NCI-H2081 (cell line): ENCODE data around the gene PRELID3B.

Experiments
- DNase-seq, 2 experiments: peaks; one replicate each; lab custom pipeline; 2025; lab: John Stamatoyannopoulos, UW

The PRELID3B gene

DNA sequence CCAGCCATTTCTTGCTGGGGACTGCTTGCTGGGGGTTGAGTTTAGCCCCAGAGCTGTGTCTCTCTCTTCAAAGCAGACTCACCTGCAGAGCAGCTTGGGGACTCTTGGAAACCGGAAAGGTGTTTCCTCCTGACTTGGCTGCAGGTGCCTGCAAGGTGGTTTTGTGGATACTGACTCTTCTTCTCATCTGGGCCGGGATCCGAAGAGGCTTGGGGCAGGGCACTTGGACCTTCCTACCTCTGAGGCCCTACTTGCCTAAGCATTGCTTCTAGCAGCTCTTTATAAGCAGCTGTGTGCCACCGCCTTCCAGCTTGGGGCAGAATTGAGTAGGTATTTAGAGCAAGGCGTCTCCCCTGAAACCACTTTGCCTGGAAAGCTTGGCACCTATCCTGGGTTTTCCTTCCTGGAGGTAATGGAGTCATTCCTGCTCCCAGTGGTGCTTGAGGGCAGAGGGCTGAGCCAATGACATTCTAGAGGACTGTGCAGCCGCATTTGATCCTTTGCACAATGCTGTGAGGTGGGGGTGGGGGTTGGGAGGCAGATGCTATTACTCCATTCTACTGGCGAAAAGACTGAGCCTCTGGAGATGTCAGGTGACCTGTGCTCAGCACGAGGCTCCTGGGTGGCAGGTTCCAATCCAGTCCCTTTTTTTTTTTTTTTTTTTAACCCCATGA lies 32.1 kb downstream of the PRELID3B start:
- no peak for DNase-seq

DNA sequence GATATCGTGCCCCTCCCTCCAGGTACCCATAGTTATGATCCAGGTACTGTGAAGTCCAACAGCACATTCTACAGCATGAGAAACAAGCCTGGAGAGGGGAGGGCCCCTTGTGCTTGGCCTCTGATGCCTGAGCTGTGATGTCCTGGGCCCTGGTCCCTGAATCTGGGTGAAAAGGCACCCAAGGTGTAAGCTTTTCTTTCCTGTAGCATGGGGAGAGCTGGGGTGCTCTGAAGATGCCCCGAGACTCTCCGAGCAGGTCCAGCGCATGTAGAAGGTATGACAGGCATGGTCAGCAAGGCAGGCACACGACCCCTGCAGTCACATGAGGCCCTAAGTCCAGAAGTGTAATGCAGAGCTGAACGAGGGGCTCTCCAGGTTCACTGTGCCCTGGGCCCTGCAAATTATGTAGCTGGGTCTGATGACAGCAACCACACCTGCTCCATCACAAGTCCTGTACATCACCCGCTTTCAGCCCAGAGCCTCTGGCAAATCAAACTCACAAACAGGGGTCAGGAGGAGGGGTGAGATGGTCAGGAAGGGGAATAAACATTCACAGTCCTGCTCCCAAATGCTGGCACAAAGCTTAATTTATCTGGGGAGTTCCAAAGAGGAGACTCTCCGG lies 33.8 kb downstream of the PRELID3B start:
- no peak for DNase-seq

DNA sequence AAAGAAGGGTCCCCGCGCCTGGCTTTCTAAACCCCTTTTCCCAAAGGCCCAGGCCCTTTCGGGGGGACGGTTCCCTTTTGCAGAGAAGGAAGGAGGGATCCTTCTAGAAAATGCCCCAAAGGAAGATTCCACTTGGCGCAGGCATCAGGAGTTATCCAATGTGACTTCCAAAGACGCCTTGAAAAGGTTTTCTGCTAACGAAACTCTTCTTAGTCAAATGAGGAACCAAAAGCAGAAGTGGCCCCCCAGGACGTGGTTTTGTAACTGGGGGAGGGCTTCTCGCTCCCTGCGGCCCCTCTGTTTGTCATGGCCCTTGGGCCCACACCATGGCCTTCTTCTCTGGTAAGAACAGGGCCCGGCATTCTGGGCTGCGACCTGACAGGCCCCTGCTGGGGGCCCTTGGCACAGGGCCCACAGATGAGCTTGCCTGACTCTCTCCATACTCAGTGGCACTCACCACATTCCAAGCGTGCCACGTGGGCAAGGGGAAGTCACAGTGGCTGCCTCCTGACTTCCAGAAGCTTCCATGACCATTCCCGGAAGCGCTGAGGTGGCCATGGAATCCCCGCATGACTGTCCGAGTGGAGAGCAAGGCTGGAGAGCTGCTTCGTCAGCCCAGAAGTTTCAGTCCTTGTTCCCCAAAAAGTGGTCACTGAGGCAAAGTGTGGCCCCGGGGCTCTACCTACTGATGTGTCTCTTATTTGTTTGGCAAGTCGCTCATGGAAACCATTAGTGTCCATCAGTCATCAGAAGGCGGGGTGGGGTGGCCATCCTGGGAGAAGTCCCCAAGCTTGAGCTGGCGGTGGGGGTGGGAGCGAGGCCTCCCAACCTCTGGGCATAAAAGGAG lies 34.7 kb downstream of the PRELID3B start:
- no peak for DNase-seq

DNA sequence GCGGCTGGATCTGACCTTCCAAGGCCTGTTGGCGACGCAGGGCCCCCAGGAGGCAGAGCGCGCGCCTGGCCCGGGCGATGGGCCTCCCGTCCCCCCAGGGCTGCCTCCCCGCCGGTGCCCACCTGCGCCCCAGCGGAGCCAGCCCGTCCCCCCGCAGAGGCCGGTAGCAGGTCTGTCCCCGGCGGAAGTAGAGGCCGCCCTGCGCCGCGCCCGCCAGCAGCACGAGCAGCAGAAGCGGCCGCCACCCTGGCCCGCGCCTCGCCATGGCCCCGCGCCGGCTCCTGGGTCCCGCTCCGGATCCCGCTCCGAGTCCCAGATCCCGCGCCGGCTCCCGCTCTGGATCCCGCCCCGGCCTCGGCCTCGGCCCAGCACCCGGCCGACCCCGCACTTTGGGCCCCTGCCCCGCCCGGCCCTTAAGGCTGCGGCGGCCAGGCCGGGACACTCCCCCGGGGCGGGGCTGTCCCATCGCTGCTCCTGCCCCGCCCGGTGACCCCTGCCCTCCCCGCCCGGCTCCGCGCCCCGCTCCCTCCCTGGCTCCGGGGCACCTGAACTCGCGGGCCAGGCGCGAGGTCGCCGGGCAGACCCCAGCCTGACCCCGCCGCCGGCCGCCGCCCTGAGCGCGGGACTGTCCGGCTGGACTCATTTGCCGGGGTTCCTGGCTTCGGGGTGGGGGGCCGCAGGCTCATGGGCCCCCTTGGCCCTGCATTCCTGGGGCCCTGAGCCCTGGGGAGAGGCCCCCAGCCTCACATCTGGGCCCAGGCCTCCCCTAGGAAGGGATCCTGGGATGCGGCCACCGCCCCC lies 35.5 kb downstream of the PRELID3B start, which contains the start of gene CTSZ:
TSS of gene CTSZ (minus strand) at position 391 of the 801 bp plus-strand sequence. CDS start at position 265, 126 bp downstream.
- DNase-seq = no peak

DNA sequence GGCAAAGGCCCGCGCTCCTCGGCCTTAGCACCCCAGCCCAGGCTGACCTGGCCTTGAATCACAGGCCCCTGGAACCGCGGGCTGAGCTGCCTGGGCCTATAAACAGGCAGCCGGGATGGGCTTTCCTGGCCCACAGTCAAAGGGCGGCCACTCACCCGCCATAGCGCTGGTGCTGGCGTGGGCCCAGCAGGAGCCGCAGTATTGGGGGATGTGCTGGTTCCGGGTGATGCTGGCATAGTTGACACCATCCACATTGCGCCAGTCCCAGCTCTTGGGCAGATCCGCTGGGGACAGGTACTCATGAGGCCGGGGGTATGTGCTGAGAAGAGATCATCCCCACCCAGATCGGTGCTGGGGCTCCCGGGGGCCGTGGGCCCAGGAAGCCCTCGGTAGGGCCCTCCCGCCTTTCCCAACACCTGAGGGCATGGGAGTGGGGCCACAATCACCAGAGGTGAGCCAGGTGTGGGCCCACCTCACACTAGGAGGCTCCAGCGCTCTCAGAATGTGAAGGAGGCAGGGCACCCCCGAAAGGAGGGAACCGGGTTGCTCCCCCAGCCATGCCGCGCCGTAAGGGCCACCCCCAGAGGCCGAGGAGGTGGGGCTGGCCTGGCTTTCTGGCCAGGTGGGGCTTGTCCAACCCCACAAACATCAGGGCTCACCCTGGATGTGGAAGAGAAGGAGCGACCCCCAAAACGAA lies 36.3 kb downstream of the PRELID3B start:
- no peak for DNase-seq

DNA sequence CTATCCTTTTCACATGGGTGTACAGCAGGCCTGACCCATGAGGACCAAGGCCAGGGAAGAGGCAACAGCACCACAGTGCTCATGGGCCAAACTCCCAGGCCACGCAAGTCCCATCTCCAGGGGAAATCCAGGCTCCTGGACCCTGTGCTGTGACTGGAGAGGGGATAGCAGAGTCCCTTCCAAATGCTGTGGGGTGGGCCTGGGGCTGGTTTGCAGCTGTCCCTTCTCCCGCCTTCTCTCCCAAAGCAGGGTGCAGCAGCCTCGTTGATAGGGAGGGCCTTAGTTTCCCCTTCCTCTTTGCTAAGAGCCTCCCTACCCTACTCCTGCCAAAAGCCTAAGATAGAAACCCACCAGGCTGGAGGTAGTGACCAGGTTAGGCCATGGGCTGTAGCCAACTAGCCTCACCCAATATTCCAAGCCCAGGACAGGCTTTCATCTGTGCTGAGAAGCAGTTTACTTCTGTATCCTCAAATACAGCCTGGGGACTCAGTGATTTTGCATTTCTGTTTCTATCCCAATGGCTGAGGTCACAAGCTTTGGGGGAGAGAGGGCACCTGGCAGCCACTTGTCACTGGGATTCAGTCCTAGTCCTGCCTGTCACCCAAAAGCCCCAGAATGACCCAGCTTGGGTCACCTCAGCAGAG lies 36.9 kb downstream of the PRELID3B start:
- no peak for DNase-seq

DNA sequence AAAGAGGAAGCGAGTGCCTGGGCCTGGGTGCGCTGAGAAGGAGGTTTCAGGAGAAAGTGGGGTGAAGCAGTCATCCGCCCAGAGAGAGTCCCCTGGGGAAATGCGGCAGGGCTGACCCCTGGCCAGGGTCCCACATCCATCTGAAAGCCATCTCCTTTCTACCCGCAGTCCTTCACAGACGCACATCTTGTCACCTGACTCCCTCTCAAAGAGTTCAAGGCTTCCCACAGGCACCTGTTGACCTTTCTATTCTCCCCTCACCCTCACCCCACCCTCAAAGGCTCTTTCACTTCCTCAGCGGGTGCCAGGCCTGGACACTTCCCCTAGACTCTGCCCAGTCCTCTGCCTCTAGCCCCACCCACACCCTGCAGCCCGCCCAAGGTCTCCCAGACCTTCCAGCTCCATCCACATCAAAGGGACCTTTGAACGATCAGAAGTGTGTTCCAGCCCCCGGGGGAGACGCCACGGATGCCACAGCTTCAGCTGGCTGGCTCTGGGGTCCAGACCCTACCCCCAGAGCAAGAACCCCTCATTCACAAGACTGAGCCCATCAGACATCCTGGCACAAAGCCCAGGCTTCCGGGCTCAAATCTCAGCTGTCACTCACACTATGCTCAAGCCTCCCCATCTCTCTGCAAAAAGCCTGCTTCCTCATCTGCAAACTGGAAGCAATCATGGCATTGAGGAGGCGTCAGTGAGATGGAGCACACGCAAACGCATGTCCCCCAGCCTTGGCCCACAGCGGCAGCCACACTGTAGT lies 37.6 kb downstream of the PRELID3B start:
- no peak for DNase-seq

DNA sequence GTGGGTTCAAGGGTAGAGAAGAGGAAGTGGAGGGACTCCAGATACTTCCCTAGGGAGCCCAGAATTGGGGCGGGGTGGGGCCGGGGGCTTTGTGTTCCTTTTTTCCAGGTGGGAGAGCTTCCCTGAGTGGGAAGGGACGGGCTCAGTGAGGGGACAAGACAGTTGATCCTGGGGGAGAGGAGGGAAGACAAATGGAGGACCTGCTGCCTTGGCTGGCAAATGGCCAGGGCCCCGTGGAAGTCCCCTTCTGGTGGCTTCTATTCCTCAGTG lies 38.2 kb downstream of the PRELID3B start:
- DNase-seq = no peak

DNA sequence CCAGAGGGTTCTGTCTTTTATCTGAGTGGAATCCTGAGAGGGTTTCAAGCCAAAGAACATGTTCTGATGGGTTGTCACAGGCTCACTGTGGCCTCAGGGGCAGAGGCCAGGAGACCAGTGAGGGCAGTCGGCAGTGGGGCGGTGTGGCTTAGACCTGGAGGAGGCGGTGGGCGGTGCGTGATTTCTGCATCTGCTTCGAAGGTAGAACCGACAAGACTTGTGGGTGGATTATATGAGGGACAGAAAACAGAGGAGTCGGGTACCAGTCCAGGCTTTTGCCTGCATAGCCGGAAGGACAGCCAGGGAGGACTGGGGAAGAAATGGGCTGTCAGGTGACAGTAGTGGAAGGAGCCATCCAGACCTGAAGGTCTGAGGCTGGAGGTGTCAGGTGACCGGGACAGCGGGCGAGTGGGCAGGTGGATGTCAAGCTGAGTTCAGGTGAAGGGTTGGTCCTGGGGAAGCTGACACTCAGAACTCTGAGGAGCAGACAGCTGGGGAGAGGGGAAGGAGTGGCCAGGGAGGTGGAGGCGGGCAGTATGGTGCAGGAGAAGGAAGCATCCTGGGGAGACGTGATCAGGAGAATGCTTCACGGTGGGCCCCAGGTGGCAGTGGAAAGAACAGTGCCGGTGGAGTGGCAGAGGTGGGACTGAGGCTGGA lies 38.6 kb downstream of the PRELID3B start:
- no peak for DNase-seq

DNA sequence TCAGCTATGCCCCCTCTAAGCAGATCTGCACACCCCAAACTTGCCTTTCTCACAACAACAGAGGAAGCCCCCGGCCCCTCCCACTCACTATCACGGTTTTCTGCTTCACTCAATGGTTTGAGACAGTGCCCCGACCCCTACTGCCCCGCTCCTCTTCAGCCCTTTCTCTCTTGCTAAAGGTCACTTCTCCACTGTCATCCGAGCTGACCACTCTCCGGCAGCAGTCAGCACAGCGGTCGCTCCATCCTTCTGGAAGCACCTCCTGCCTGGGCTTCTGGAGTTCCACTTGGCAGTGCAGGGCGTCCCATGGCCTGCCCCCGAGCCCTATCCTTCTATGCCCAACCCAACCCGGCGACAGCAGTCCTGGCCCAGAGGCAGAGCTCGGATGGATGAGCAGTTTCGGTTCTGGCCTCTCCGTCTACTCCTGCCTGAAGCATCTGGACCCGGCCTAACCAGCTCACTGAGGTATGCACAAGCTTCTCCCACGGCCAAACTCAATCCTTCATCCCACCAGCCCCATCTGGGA lies 39.6 kb downstream of the PRELID3B start:
- DNase-seq = no peak

DNA sequence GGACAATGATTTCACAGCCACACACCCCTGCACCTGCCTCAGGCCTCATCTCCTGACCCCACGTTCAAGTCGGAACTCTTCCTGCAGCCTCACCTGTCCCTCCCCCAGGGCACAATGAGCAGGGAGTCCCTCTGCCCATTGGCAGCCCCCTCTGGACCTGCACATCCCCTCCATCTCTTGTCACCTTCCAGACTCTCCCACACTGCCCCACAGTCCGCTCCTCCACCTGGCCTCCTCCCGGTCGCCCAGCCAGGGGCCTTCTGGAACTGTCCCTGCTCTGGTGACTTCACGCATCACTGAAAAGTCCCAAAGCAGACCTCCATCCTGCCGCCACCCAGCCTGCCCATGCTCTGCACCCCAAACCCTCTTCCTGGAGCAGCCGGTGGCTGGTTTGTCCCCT lies 40.2 kb downstream of the PRELID3B start:
- DNase-seq = no peak

DNA sequence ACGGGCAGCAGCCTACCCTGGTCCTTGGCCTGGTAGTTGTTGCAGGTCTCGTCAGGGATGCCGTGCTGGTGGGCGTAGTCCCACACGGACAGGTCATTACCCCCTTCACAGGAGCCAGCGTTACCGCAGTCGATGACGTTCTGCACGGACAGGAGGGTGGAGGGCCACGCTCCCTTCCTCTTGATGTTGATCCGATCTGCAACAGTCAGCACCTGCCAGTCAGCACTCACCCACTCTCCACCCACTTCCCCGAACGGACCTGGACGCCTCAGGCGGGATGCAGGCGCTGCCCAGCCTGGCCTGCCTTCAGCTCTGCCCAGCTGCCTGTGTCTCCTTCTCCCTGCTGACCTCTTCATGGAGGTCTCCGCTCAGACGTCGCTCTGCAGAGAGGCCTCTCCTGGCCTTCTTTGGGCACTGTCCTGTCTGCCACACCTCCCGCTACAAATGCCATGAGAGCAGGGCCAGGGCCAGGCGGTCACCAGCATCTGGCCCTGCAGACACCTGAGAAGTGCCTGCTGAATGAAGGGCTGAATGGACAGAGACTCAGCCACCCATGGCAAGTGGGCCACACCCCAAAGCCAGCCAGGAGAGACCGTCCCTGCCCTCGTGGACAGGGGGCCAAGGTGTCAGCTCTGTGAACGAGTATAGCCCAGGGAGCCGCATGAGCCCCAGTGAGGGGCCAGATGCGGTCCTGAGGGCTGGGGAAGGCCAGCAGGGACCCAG lies 41.0 kb downstream of the PRELID3B start:
- DNase-seq = no peak

DNA sequence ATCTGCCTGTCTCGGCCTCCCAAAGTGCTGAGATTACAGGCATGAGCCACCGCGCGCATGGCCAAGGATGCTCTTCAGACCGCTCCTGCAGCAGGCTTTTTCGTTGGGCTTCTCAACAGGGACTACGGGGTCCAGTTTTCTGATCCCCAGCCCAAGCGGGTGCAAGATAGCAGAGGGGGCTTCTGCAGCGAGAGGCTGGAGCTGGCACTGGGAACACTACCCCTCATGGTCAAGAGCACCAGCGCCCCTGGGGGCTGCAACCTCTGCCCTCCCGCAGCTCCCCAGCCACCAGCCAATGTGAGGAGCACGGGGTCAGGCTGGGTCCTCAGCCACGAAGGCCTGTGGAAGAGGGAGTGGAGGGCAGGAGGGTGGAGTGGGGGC lies 41.5 kb downstream of the PRELID3B start:
- no peak for DNase-seq

DNA sequence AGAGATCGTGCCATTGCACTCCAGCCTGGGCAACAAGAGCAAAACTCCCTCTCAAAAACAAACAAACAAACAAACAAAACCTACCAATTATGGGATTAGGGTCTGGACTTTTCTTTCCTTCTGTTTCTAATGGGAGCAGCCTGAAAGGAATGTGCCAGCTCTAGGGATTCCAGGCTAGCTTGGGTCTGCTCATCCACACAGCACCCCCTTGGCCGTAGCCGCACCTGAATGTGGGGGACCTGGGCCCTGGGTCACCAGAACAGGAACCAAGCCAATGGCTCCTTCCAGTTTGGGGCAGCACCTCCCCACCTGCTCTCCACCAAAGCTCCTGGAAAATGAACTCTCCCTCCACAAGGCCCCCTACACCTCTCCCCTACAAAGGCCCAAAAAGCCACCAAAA lies 42.3 kb downstream of the PRELID3B start:
- DNase-seq = no peak

DNA sequence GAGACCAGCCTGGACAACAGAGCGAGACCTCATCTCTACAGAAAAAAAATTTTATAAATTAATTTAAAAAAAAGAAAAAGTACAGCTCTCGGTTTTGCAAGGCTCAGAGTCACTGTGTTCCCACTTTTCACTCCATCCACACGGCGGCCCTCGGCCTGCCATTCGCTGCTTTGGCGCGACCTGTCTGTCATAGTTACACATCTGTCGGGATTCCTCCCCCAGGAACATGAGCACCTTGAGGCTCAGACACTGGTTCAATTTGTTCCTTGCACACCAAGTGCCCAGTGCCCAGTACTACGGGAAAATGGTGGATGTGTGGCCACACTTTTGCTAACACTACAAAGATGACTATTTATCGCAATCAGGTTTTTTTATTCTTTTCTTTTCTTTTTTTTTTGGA lies 43.9 kb downstream of the PRELID3B start:
- no peak for DNase-seq

DNA sequence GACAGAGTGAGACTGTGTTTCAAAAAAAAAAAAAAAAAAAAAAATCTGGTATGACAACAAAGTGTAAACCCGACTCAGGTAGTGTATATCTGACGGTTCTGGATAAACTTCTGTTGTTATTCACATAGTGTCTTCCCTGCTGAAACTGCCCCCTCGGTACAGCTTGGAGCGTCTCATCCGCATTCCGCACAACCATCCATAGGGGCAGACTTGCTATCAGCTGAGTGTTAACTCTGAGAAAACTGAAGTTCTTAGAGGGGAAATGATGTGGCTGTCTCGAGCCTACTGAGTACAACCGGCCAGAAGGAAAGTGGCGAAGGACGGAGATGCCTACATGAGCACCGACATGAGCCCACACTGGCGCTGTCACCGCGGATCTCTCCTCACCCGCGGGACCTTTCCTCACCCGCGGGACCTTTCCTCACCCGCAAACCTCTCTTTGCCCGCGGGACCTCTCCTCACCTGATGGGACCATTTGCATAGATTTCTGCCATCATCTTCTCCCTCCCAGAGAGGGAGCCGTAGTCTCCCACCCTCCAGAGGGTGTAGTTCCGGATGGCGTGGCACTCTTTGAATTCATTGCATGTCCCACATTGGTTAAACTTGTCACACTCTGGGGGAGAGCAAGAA lies 45.3 kb downstream of the PRELID3B start:
- no peak for DNase-seq

DNA sequence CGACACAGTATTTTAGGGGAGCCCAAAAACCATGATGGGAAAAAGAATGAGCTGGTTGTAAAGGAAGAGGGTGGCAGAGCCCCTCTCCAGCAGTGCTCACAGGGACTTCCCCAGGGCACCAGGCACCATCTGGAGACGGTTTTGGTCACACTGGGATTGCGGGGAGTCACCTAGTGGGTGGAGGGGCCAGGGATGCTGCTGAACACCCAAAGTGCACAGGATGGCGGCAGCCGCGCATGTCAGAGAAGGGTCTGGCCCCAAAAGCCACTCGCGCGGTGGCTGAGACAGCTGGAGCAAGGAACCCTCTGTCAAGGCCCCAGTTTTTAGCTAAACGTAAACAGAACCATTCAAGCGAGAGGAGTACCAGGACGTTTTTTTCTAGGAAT lies 46.4 kb downstream of the PRELID3B start:
- no peak for DNase-seq

DNA sequence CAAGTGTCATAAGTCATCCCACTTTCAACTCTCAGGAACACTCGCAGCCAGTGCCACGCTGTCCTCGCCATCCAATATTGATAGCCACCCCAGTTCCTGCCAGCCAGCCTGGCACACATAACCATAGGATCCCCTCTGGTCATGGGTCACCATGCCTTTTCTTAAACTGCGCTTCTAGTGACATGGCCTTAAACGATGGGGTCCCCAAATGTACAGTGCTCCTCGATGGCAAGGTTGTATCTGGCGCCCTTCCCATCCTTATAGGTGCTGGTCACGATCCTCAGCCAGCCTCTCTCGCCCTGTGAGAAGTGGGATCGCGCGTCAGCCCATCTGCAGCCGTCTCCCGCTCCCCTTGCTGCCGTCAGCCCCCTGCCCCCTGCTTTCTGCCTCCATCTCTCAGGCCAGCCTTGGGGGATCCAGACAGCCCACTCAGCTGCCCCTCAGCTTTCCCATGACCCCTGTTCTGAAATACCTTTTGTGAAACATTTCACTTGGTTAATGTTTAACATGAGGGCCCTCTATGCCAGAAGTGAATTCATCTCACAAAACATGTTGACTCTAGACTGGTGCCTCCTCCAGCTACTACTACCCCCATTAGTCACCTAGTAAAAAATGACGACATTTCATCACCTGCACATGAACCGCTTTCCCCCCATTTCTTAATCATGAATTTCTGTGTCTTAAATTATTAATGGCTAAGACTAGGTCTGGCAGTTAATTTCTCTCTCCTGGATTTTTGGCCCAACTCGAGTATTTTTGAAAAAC lies 46.9 kb downstream of the PRELID3B start:
- DNase-seq = no peak
